ENCODE data around the gene TTLL11. TPM values are rescaled to one million over a fixed set of nuclear protein-coding genes. Genes with fewer than 3 reads are reported as not detected.

Gene TTLL11
- total RNA-seq, 1 donor, result 6.2 TPM

DNA sequence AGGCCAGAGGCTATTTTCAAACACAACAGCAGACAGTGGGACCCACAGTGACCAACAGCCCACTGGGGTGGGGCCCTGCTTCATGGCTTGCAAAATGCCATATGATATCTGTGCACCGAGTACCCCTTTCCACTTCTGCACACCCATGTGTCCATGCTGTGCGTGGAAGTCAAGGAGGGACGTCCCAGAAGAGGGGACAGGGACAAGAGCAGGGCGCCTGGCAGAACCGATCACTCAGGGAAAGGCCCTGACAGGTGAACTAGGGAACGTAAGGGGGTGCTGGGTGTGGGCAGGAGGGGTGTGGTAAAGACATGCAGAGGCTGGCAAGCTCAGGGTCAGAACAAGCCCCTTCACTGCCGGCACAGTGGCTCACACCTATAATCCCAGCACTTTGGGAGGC lies 7.6 kb upstream of the TTLL11 start:
- no peak for TF ChIP-seq CTCF (IDR thresholded peaks at IDR 0.05; ENCODE audit: extremely low read depth, low read depth, low read length)
- H3K27ac ChIP-seq (ENCODE audit: low read depth, low read length), result no peak overlapping the region
- no peaks in the 10 kb centered on the region for H3K36me3 ChIP-seq (ENCODE audit: insufficient read depth, low read length)

DNA sequence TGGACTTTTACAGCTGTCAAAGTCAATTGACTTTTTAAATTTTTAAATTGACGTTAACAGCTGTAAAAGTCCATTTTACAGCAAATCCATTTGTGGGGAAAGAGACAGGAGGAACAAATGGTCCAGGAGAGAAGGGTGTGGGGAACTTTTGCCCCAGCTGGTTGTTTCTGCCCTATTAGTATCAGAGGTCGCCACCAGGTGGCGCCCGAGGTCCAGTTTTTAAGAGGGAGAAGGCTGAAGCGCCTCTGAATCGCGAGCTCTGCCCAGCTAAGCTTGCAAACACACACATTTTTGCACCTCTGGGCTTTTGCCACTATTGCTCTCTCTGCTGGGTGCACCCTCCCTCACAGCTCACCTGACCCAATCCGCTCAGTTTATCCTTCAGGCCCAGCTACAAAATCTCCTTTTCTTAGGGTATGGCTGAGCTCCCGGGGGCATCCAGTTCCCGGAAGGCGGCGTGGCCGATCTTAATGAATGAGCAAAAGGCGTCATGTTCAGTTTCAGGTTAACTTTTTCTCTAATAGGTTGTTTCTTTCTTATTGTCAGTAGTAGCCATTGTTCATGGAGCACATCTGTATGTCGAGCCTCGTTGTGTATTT lies 6.3 kb upstream of the TTLL11 start:
- Histone ChIP-seq H4K20me1 (ENCODE audit: insufficient read depth, low read length) (no peaks in the 10 kb centered on the region), H3K9me3 (ENCODE audit: low read depth, low read length) (peaks cover 3% of the 10 kb centered on the region), H3K36me3 (ENCODE audit: insufficient read depth, low read length) (no peaks in the 10 kb centered on the region), H3K4me1 (ENCODE audit: insufficient read depth, low read length) (no peaks in the 10 kb centered on the region), H3K27me3 (ENCODE audit: insufficient read depth, low read length) (peaks cover 4% of the 10 kb centered on the region), H3K79me2 (ENCODE audit: insufficient read depth, low read length) (no peaks in the 10 kb centered on the region), H2AFZ (ENCODE audit: low read length) (peak overlapping the region; percentile 83), H3K4me2 (ENCODE audit: insufficient read depth, low read length) (peak overlapping the region; percentile 51), H3K27ac (ENCODE audit: low read depth, low read length) (no peak overlapping the region), H3K4me3 (ENCODE audit: insufficient read depth, low read length) (peak overlapping the region; percentile 35)
- DNase-seq (ENCODE audit: insufficient read length, low spot score, missing footprints), result peak; percentile 92
- TF ChIP-seq CTCF (IDR thresholded peaks at IDR 0.05; ENCODE audit: extremely low read depth, low read depth, low read length), result peak; percentile 85

More for the DNA sequence above, 7.6 kb upstream of the TTLL11 start:
- Histone ChIP-seq H3K27me3 (ENCODE audit: insufficient read depth, low read length) (peaks cover 4% of the 10 kb centered on the region), H3K4me1 (ENCODE audit: insufficient read depth, low read length) (no peaks in the 10 kb centered on the region), H4K20me1 (ENCODE audit: insufficient read depth, low read length) (no peaks in the 10 kb centered on the region), H3K4me2 (ENCODE audit: insufficient read depth, low read length) (no peak overlapping the region), H3K79me2 (ENCODE audit: insufficient read depth, low read length) (no peaks in the 10 kb centered on the region), H3K4me3 (ENCODE audit: insufficient read depth, low read length) (no peak overlapping the region), H3K9me3 (ENCODE audit: low read depth, low read length) (peaks cover 3% of the 10 kb centered on the region), H2AFZ (ENCODE audit: low read length) (no peak overlapping the region)
- DNase-seq (ENCODE audit: insufficient read length, low spot score, missing footprints), result no peak

- Histone ChIP-seq H3K4me2 (ENCODE audit: insufficient read depth, low read length) (no peak overlapping the region), H3K9me3 (ENCODE audit: low read depth, low read length) (no peaks in the 10 kb centered on the region), H3K79me2 (ENCODE audit: insufficient read depth, low read length) (peaks cover 1% of the 10 kb centered on the region), H4K20me1 (ENCODE audit: insufficient read depth, low read length) (no peaks in the 10 kb centered on the region), H3K4me3 (ENCODE audit: insufficient read depth, low read length) (no peak overlapping the region), H3K27ac (ENCODE audit: low read depth, low read length) (no peak overlapping the region), H3K4me1 (ENCODE audit: insufficient read depth, low read length) (peaks cover 5% of the 10 kb centered on the region), H3K27me3 (ENCODE audit: insufficient read depth, low read length) (peaks cover 4% of the 10 kb centered on the region), H3K36me3 (ENCODE audit: insufficient read depth, low read length) (no peaks in the 10 kb centered on the region), H2AFZ (ENCODE audit: low read length) (no peak overlapping the region)
- no peak for TF ChIP-seq CTCF (IDR thresholded peaks at IDR 0.05; ENCODE audit: extremely low read depth, low read depth, low read length)
- DNase-seq (ENCODE audit: insufficient read length, low spot score, missing footprints), result no peak
Measured at GRCh38 chr9:122097679-122098315, 4.7 kb upstream of the TTLL11 start.

- peak; percentile 53 for DNase-seq (ENCODE audit: insufficient read length, low spot score, missing footprints)
- H3K79me2 ChIP-seq (ENCODE audit: insufficient read depth, low read length), result peaks cover 11% of the 10 kb centered on the region
- no peak overlapping the region for H3K4me2 ChIP-seq (ENCODE audit: insufficient read depth, low read length)
- H3K4me3 ChIP-seq (ENCODE audit: insufficient read depth, low read length), result no peak overlapping the region
- H3K36me3 ChIP-seq (ENCODE audit: insufficient read depth, low read length), result no peaks in the 10 kb centered on the region
- H3K27ac ChIP-seq (ENCODE audit: low read depth, low read length), result no peak overlapping the region
- peaks cover 4% of the 10 kb centered on the region for H4K20me1 ChIP-seq (ENCODE audit: insufficient read depth, low read length)
- no peak overlapping the region for H2AFZ ChIP-seq (ENCODE audit: low read length)
- peaks cover 11% of the 10 kb centered on the region for H3K4me1 ChIP-seq (ENCODE audit: insufficient read depth, low read length)
- no peak for TF ChIP-seq CTCF (IDR thresholded peaks at IDR 0.05; ENCODE audit: extremely low read depth, low read depth, low read length)
- peaks cover 4% of the 10 kb centered on the region for H3K27me3 ChIP-seq (ENCODE audit: insufficient read depth, low read length)
- no peaks in the 10 kb centered on the region for H3K9me3 ChIP-seq (ENCODE audit: low read depth, low read length)
Measured at GRCh38 chr9:122096620-122097415, 3.7 kb upstream of the TTLL11 start.
